ENCODE results near the gene EBLN1.

Gene EBLN1

GRCh38 chr10:22229802-22230157 is 12.0 kb upstream of the EBLN1 start:
- H3K4me3 ChIP-seq (ENCODE audit: low read depth, low read length) = peak overlapping the region; percentile 77
- DNase-seq (ENCODE audit: low read depth, low spot score) = peak; percentile 24
- TF ChIP-seq, protein P1, sequence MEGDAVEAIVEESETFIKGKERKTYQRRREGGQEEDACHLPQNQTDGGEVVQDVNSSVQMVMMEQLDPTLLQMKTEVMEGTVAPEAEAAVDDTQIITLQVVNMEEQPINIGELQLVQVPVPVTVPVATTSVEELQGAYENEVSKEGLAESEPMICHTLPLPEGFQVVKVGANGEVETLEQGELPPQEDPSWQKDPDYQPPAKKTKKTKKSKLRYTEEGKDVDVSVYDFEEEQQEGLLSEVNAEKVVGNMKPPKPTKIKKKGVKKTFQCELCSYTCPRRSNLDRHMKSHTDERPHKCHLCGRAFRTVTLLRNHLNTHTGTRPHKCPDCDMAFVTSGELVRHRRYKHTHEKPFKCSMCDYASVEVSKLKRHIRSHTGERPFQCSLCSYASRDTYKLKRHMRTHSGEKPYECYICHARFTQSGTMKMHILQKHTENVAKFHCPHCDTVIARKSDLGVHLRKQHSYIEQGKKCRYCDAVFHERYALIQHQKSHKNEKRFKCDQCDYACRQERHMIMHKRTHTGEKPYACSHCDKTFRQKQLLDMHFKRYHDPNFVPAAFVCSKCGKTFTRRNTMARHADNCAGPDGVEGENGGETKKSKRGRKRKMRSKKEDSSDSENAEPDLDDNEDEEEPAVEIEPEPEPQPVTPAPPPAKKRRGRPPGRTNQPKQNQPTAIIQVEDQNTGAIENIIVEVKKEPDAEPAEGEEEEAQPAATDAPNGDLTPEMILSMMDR (IDR thresholded peaks at IDR 0.05; ENCODE audit: low read depth, low read length) = no peak
- in situ Hi-C loops (cut with HindIII; ENCODE audit: low sequenced_read_pairs) = no loop called here

DNA sequence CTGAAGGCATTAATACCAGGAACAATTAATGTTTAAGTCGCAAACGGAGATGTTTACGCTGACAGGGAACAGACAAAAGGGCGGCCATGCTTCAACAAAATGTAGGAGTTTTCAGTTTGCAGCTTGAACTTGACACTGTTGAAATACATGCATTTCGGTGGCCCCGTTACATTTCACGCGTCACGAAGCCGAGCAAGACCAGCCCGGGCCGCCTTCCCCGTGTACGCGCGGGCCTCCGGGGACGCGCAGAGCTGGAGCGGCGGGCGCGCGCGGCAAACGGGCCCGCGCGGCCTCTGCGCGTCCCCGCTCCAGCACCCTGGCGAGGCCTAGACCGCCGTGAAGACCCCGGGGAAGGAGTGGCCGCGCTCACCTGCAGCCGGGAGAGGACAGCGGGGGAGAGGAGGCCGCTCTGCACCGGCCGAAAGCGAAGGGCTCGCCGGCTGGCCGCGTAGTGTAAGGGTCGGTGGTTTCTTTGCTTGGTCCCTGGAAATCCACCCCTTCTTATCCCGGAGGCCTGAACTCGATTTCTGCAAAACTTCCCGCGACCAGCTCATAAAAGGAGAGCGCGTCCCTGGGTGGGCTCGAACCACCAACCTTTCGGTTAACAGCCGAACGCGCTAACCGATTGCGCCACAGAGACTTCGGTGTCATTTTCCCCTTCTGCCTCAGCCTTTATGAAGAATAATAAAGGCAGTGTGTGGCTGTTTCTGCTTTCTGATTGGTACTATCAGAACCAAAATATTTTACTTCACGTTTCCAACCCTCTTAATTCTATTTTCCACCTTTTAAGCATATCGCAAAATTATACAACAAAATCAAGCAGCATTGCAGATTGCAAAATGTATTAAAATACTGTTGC is 11.4 kb upstream of the EBLN1 start:
- in situ Hi-C loops (cut with HindIII; ENCODE audit: low sequenced_read_pairs) = no loop called here
- TF ChIP-seq, protein P1 (IDR thresholded peaks at IDR 0.05; ENCODE audit: low read depth, low read length) = no peak

DNA sequence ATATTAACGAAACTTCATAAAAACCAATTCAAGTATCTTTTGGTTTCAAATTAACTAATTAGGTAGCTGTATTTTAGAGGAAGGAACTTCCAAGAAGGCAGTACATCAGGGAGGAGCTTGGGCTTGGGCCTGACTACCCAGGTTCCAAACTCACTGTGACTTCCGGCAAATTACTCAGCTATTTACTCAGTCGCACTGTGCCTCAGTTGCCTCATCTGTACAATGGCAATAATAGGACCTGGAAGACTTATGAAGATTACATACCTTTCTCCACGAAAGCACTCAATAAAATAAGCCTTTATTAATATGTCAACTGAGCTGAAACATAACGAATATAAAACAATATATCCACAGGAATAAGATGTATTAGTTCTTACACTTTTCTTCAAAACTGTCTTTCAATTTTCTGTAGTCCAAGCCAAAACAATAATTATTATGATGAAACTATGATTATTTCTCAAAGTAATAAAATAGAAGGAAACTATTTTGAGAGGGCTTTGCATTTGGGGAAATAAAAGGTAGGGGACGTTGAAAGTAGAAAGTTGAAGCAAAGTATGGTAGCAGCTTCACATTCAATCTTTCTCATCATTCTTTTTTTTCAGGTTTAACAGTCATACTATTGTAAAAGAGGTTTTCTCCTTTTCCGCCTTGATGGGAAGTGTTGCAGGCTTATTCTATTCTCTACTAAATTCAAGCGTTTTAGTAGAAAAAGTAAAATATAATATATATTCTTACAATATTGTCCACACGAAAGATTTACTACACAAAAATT is 10.5 kb upstream of the EBLN1 start:
- TF ChIP-seq, protein P1 (IDR thresholded peaks at IDR 0.05; ENCODE audit: low read depth, low read length) = no peak
- H3K4me3 ChIP-seq (ENCODE audit: low read depth, low read length) = peak overlapping the region; percentile 77

More for the DNA sequence above, 11.4 kb upstream of the EBLN1 start:
- peak; percentile 93 for DNase-seq (ENCODE audit: low read depth, low spot score)
- peak overlapping the region; percentile 77 for H3K4me3 ChIP-seq (ENCODE audit: low read depth, low read length)

DNA sequence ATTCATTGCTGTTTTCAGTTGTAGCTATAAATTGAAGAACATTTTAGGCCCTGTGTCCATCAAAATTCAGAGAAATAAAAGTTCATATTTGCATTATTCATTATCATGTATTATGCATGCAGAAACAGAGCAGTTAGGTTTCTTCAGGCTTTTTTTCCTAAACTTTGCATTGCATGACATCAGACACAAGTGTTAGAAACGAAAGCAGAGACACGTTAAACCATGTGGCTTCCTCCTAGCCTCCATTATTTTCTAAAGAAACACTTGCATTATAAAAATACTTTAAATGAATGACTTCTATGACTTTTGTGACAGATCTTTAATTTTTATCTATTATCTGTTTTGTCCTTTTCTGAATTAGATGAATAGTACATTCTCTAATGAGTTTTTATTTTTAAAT is 8.8 kb upstream of the EBLN1 start:
- no peak overlapping the region for H3K4me3 ChIP-seq (ENCODE audit: low read depth, low read length)
- DNase-seq (ENCODE audit: low read depth, low spot score) = no peak
- in situ Hi-C loops (cut with HindIII; ENCODE audit: low sequenced_read_pairs) = no loop called here
- TF ChIP-seq, protein P1 (IDR thresholded peaks at IDR 0.05; ENCODE audit: low read depth, low read length) = no peak

More for the DNA sequence above, 10.5 kb upstream of the EBLN1 start:
- DNase-seq (ENCODE audit: low read depth, low spot score) = no peak
- in situ Hi-C loops (cut with HindIII; ENCODE audit: low sequenced_read_pairs) = no loop called here

- no peak for DNase-seq (ENCODE audit: low read depth, low spot score)
- in situ Hi-C loops (cut with HindIII; ENCODE audit: low sequenced_read_pairs) = no loop called here
- no peak overlapping the region for H3K4me3 ChIP-seq (ENCODE audit: low read depth, low read length)
- TF ChIP-seq, protein P1 (IDR thresholded peaks at IDR 0.05; ENCODE audit: low read depth, low read length) = no peak
Measured at GRCh38 chr10:22222236-22223190, 4.7 kb upstream of the EBLN1 start.

DNA sequence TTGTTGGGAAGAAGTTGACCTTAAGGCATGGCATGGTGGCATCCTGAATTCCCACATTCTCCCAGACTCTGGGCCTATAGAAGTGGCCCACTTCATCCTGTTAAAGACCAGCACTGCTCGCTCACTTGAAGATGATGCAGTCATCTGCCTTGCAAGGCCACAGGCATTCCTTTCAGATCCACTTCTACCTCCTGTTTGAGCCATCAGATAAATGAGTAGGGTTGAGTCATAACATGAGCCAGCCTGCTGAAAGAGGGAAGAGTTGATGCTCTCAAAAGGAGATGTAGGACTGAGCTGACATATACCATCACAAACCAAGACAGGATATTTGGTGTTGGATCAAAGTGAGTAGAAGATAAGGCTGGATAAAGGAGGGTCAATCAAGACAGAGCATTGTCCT is 1.5 kb upstream of the EBLN1 start:
- H3K4me3 ChIP-seq (ENCODE audit: low read depth, low read length) = no peak overlapping the region
- TF ChIP-seq, protein P1 (IDR thresholded peaks at IDR 0.05; ENCODE audit: low read depth, low read length) = no peak
- DNase-seq (ENCODE audit: low read depth, low spot score) = no peak
- in situ Hi-C loops (cut with HindIII; ENCODE audit: low sequenced_read_pairs) = no loop called here

Data from astrocyte of the spinal cord (primary cell).